Measurements from ENCODE around the gene EPX. TPM values are rescaled to one million over a fixed set of nuclear protein-coding genes. Genes with fewer than 3 reads are reported as not detected.

Gene EPX
- total RNA-seq, 4 donors from 2014 or later: not detected

DNA sequence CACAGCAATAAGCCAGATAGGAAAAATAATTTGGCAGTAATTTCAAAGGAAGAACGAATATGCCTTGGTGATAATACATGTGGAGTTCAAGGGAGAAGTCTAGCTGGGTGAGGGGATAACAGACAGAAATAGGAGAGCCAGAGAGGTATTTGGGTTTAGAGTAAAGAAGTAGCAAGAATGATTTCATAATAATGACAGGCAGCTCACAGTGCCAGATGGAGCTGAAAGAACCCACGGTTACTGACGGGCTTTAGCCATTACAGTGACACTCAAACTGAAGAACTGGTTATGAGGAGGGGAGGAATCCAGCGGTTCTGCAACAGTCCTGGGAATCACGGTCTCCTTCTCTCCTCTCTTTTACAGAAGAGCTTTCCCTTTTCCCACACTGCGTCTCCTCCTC is 42.1 kb upstream of the EPX start:
- Histone ChIP-seq H3K9me3 (peaks cover 0 to 12% (median 0%) of the 10 kb centered on the region in 3 donors), H3K27ac (no peak overlapping the region), H3K27me3 (peaks cover 48% of the 10 kb centered on the region), H3K4me3 (no peak overlapping the region), H3K4me1 (no peaks in the 10 kb centered on the region), H3K36me3 (no peaks in the 10 kb centered on the region)
- no peak for TF ChIP-seq EP300 (IDR thresholded peaks at IDR 0.05)
- TF ChIP-seq, protein P1, sequence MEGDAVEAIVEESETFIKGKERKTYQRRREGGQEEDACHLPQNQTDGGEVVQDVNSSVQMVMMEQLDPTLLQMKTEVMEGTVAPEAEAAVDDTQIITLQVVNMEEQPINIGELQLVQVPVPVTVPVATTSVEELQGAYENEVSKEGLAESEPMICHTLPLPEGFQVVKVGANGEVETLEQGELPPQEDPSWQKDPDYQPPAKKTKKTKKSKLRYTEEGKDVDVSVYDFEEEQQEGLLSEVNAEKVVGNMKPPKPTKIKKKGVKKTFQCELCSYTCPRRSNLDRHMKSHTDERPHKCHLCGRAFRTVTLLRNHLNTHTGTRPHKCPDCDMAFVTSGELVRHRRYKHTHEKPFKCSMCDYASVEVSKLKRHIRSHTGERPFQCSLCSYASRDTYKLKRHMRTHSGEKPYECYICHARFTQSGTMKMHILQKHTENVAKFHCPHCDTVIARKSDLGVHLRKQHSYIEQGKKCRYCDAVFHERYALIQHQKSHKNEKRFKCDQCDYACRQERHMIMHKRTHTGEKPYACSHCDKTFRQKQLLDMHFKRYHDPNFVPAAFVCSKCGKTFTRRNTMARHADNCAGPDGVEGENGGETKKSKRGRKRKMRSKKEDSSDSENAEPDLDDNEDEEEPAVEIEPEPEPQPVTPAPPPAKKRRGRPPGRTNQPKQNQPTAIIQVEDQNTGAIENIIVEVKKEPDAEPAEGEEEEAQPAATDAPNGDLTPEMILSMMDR (IDR thresholded peaks at IDR 0.05): no peak
- TF ChIP-seq POLR2AphosphoS5 (IDR thresholded peaks at IDR 0.05): no peak
- TF ChIP-seq POLR2A (IDR thresholded peaks at IDR 0.05): no peak
- no peak for ATAC-seq
- 21 to 34% methylated on average over 6 of the region's 6 CpGs for WGBS, 2 donors (ENCODE audit: low coverage in 1 of 2)

- TF ChIP-seq EP300 (IDR thresholded peaks at IDR 0.05): no peak
- TF ChIP-seq, protein P1 (IDR thresholded peaks at IDR 0.05): no peak
- no peak for TF ChIP-seq POLR2AphosphoS5 (IDR thresholded peaks at IDR 0.05)
- TF ChIP-seq POLR2A (IDR thresholded peaks at IDR 0.05): no peak
- no peaks in the 10 kb centered on the region for H3K9me3 ChIP-seq
- H3K4me1 ChIP-seq: peaks cover 0 to 13% (median 0%) of the 10 kb centered on the region in 3 donors
- WGBS, 2 donors (ENCODE audit: low coverage in 1 of 2): 14 to 61% methylated on average over 1 to 2 of the region's 2 CpGs
- peak; percentile 55 for ATAC-seq
- H3K27ac ChIP-seq: no peak overlapping the region
- peaks cover 73% of the 10 kb centered on the region for H3K27me3 ChIP-seq
- no peaks in the 10 kb centered on the region for H3K36me3 ChIP-seq
- no peak overlapping the region for H3K4me3 ChIP-seq
Observed at GRCh38 chr17:58153046-58153445, 39.5 kb upstream of the EPX start.

- TF ChIP-seq EP300 (IDR thresholded peaks at IDR 0.05) (no peak), POLR2AphosphoS5 (IDR thresholded peaks at IDR 0.05) (no peak), POLR2A (IDR thresholded peaks at IDR 0.05) (no peak)
- TF ChIP-seq, protein P1 (IDR thresholded peaks at IDR 0.05): no peak
- no peak for ATAC-seq
- Histone ChIP-seq H3K4me3 (no peak overlapping the region), H3K4me1 (peaks cover 0 to 13% (median 0%) of the 10 kb centered on the region in 3 donors), H3K36me3 (no peaks in the 10 kb centered on the region), H3K27ac (no peak overlapping the region), H3K9me3 (no peaks in the 10 kb centered on the region), H3K27me3 (peaks cover 73% of the 10 kb centered on the region)
Observed at GRCh38 chr17:58153671-58154070, 38.9 kb upstream of the EPX start.

DNA sequence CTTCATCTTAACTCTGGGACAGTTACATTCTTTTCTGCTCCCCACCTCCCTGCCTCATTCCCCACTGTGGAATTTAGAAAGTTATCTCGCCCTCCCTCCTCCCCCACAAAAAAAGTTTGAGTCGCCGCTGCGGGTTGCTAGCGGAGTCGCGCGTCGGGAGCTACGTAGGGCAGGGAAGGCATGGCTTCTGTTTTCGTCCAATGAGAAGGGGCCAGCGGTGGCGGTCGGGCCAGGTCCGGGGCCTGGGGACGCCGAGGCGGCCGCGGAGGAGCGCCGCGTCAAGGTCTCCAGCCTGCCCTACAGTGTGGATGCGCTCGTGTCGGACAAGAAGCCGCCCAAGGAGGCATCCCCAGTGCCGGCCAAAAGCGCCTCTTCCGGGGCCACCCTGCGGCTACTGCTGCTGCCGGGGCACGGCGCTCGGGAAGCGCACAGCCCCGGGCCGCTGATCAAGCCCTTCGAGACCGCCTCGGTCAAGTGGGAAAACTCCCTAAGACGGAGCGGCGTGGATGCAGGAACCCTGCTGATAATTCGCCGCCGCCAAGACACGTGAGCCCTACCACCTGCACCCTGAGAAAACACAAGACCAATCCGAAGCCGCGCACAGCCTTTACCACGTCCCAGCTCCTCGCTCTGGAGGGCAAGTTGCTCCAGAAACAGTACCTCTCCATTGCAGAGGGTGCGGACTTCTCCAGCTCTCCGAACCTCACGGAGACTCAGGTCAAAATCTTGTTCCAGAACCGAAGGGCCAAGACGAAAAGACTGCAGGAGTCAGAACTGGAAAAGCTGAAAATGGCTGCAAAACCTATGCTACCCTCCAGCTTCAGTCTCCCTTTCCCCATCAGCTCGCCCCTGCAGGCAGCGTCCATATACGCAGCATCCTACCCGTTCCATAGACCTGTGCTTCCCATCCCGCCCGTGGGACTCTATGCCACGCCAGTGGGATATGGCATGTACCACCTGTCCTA is 35.4 kb upstream of the EPX start:
- peak; percentile 69 for ATAC-seq
- Histone ChIP-seq H3K4me1 (peaks cover 0 to 13% (median 0%) of the 10 kb centered on the region in 3 donors), H3K27me3 (peaks cover 87% of the 10 kb centered on the region), H3K27ac (peak overlapping the region in 1 of 4 donors; percentile 50), H3K9me3 (no peaks in the 10 kb centered on the region), H3K4me3 (peak overlapping the region; percentile 11 to 49), H3K36me3 (no peaks in the 10 kb centered on the region)
- TF ChIP-seq POLR2A (IDR thresholded peaks at IDR 0.05) (no peak), POLR2AphosphoS5 (IDR thresholded peaks at IDR 0.05) (no peak), EP300 (IDR thresholded peaks at IDR 0.05) (no peak)
- 0% methylated on average over 5 to 19 of the region's 65 CpGs for WGBS, 2 donors (ENCODE audit: low coverage in 1 of 2)

DNA sequence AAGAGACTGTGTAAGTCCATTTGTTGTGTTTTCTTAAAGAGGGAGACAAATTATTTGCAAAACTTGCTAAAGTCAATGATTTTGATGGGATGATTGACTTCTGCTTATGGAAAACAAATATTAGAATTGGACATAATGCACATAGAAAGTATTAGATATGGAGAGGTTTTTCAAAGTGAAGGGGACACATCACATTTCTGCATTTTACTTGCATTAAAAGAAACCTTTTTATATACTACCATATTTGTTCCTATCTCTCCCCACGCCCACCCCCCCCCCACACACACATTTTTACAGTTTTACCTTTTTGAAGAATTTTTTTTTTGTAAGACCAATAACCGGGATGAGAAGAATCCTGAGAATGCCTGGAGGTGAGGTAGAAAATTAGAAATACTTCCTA is 34.3 kb upstream of the EPX start:
- Histone ChIP-seq H3K9me3 (peaks cover 0 to 7% (median 0%) of the 10 kb centered on the region in 3 donors), H3K36me3 (no peaks in the 10 kb centered on the region), H3K4me3 (no peak overlapping the region), H3K4me1 (peaks cover 0 to 13% (median 0%) of the 10 kb centered on the region in 3 donors), H3K27ac (no peak overlapping the region), H3K27me3 (peaks cover 84% of the 10 kb centered on the region)
- WGBS, 2 donors (ENCODE audit: low coverage in 1 of 2): 79 to 83% methylated on average over 1 of the region's 2 CpGs
- no peak for ATAC-seq
- no peak for TF ChIP-seq EP300 (IDR thresholded peaks at IDR 0.05)
- TF ChIP-seq, protein P1 (IDR thresholded peaks at IDR 0.05): no peak
- no peak for TF ChIP-seq POLR2A (IDR thresholded peaks at IDR 0.05)
- no peak for TF ChIP-seq POLR2AphosphoS5 (IDR thresholded peaks at IDR 0.05)

Measured in gastroesophageal sphincter (tissue), 4 donors.